ENCODE data around the gene SELE. TPM values are rescaled to one million over a fixed set of nuclear protein-coding genes. Genes with fewer than 3 reads are reported as not detected.

Gene SELE
- polyA plus RNA-seq, 3 donors = not detected

GRCh38 chr1:169741666-169742394 lies 8.0 kb upstream of the SELE start:
- no peak overlapping the region for H3K4me2 ChIP-seq (replicated peaks; ENCODE audit: extremely low read depth, low read length, poor library complexity, severe bottlenecking)
- H3K9me3 ChIP-seq (replicated peaks in 1 of 2; ENCODE audit: control insufficient read depth in 1 of 2, insufficient read depth in 1 of 2, low read length in 2 of 2) = no peaks in the 10 kb centered on the region
- no peak for DNase-seq
- H2AFZ ChIP-seq (ENCODE audit: insufficient read depth, low read depth, low read length, poor library complexity, severe bottlenecking) = no peak overlapping the region
- no peak overlapping the region for H3K27ac ChIP-seq (ENCODE audit: low read depth in 1 of 2, low read length in 2 of 2)
- Mint-ChIP-seq H3K27ac (no peak overlapping the region), H3K36me3 (no peaks in the 10 kb centered on the region), H3K4me1 (no peaks in the 10 kb centered on the region), H3K4me3 (no peak overlapping the region), H3K9me3 (peaks cover 0 to 6% (median 0%) of the 10 kb centered on the region in 7 donors), H3K27me3 (ENCODE audit: low read depth in 3 of 3) (peaks cover 2 to 6% (median 3%) of the 10 kb centered on the region in 3 donors)
- H3K4me3 ChIP-seq (replicated peaks in 1 of 3; ENCODE audit: low read depth in 2 of 3, low read length in 3 of 3) = no peak overlapping the region
- TF ChIP-seq CTCF (IDR thresholded peaks at IDR 0.05) = no peak
- intact Hi-C loops (cut with micrococcal nuclease) = no loop called here
- H3K36me3 ChIP-seq (replicated peaks in 1 of 2; ENCODE audit: control insufficient read depth in 1 of 2, insufficient read depth in 2 of 2, low read length in 2 of 2) = no peaks in the 10 kb centered on the region
- H3K4me1 ChIP-seq (ENCODE audit: control insufficient read depth in 1 of 2, insufficient read depth in 2 of 2, low read length in 2 of 2) = no peaks in the 10 kb centered on the region
- no peaks in the 10 kb centered on the region for H4K20me1 ChIP-seq (ENCODE audit: insufficient read depth, low read length)
- 93% methylated on average over 3 of the region's 6 CpGs for WGBS (ENCODE audit: insufficient coverage)
- no peak overlapping the region for H3K9ac ChIP-seq (ENCODE audit: insufficient read depth, low read length, poor library complexity, severe bottlenecking)
- H3K79me2 ChIP-seq (ENCODE audit: insufficient read depth, low read length) = no peaks in the 10 kb centered on the region
- no peaks in the 10 kb centered on the region for H3K27me3 ChIP-seq (ENCODE audit: control insufficient read depth in 2 of 2, insufficient read depth in 2 of 2, low read length in 2 of 2)

GRCh38 chr1:169739980-169740379 lies 6.1 kb upstream of the SELE start:
- no peak overlapping the region for H3K4me3 Mint-ChIP-seq
- H3K9me3 ChIP-seq (replicated peaks in 1 of 2; ENCODE audit: control insufficient read depth in 1 of 2, insufficient read depth in 1 of 2, low read length in 2 of 2) = no peaks in the 10 kb centered on the region
- intact Hi-C loops (cut with micrococcal nuclease) = no loop called here
- peaks cover 1 to 8% (median 3%) of the 10 kb centered on the region in 3 donors for H3K27me3 Mint-ChIP-seq (ENCODE audit: low read depth in 3 of 3)
- no peak overlapping the region for H3K4me2 ChIP-seq (replicated peaks; ENCODE audit: extremely low read depth, low read length, poor library complexity, severe bottlenecking)
- no peaks in the 10 kb centered on the region for H3K27me3 ChIP-seq (ENCODE audit: control insufficient read depth in 2 of 2, insufficient read depth in 2 of 2, low read length in 2 of 2)
- no peaks in the 10 kb centered on the region for H4K20me1 ChIP-seq (ENCODE audit: insufficient read depth, low read length)
- H3K9ac ChIP-seq (ENCODE audit: insufficient read depth, low read length, poor library complexity, severe bottlenecking) = no peak overlapping the region
- no peaks in the 10 kb centered on the region for H3K4me1 Mint-ChIP-seq
- no peaks in the 10 kb centered on the region for H3K79me2 ChIP-seq (ENCODE audit: insufficient read depth, low read length)
- DNase-seq = no peak
- no peak overlapping the region for H3K27ac Mint-ChIP-seq
- no peak overlapping the region for H2AFZ ChIP-seq (ENCODE audit: insufficient read depth, low read depth, low read length, poor library complexity, severe bottlenecking)
- H3K36me3 ChIP-seq (replicated peaks in 1 of 2; ENCODE audit: control insufficient read depth in 1 of 2, insufficient read depth in 2 of 2, low read length in 2 of 2) = no peaks in the 10 kb centered on the region
- H3K9me3 Mint-ChIP-seq = peaks cover 0 to 6% (median 0%) of the 10 kb centered on the region in 7 donors
- no peak overlapping the region for H3K27ac ChIP-seq (ENCODE audit: low read depth in 1 of 2, low read length in 2 of 2)
- no peak for TF ChIP-seq CTCF (IDR thresholded peaks at IDR 0.05)
- H3K36me3 Mint-ChIP-seq = no peaks in the 10 kb centered on the region
- no peaks in the 10 kb centered on the region for H3K4me1 ChIP-seq (ENCODE audit: control insufficient read depth in 1 of 2, insufficient read depth in 2 of 2, low read length in 2 of 2)
- WGBS (ENCODE audit: insufficient coverage) = 90% methylated on average over 2 of the region's 5 CpGs
- no peak overlapping the region for H3K4me3 ChIP-seq (replicated peaks in 1 of 3; ENCODE audit: low read depth in 2 of 3, low read length in 3 of 3)

All from CD14-positive monocyte (primary cell).